ENCODE data around the gene DYNC2LI1.
"Not testable (repeated sequence)": the region's sequence is repeated elsewhere in the genome, so short reads cannot be mapped to it uniquely, and the experiment has no call there.

The DYNC2LI1 gene

GRCh38 chr2:43773876-43774613 lies at the start of gene DYNC2LI1:
Gene DYNC2LI1 (plus strand): TSS chr2:43774039. CDS start chr2:43774139, 100 bp downstream.
- peak; percentile 91 for DNase-seq

GRCh38 chr2:43724728-43725526 lies 48.9 kb upstream of the DYNC2LI1 start:
- no peak for DNase-seq

GRCh38 chr2:43725711-43726246 lies 48.1 kb upstream of the DYNC2LI1 start:
- DNase-seq = no peak

- not testable (repeated sequence) for DNase-seq
Measured at GRCh38 chr2:43726961-43727633, 46.7 kb upstream of the DYNC2LI1 start.

GRCh38 chr2:43727634-43728014 lies 46.2 kb upstream of the DYNC2LI1 start:
- DNase-seq = no peak

- no peak for DNase-seq
Measured at GRCh38 chr2:43729491-43730174, 44.2 kb upstream of the DYNC2LI1 start.

GRCh38 chr2:43731211-43731610 lies 42.6 kb upstream of the DYNC2LI1 start:
- DNase-seq = no peak

GRCh38 chr2:43736637-43737036 lies 37.2 kb upstream of the DYNC2LI1 start:
- DNase-seq = no peak

- DNase-seq = no peak
Measured at GRCh38 chr2:43737097-43737854, 36.6 kb upstream of the DYNC2LI1 start.

- DNase-seq = no peak
Measured at GRCh38 chr2:43737855-43738254, 36.0 kb upstream of the DYNC2LI1 start.

GRCh38 chr2:43738257-43738656 lies 35.6 kb upstream of the DYNC2LI1 start:
- DNase-seq = no peak

- DNase-seq = no peak
Measured at GRCh38 chr2:43743706-43744105, 30.1 kb upstream of the DYNC2LI1 start.

GRCh38 chr2:43745457-43745856 lies 28.4 kb upstream of the DYNC2LI1 start:
- DNase-seq = no peak

- DNase-seq = peak; percentile 62
Measured at GRCh38 chr2:43748333-43748732, 25.5 kb upstream of the DYNC2LI1 start.

GRCh38 chr2:43749583-43749982 lies 24.3 kb upstream of the DYNC2LI1 start:
- DNase-seq = no peak

- DNase-seq = no peak
Measured at GRCh38 chr2:43751476-43751990, 22.3 kb upstream of the DYNC2LI1 start.

GRCh38 chr2:43752302-43752701 lies 21.5 kb upstream of the DYNC2LI1 start:
- DNase-seq = no peak

- no peak for DNase-seq
Measured at GRCh38 chr2:43754180-43754579, 19.7 kb upstream of the DYNC2LI1 start.

- no peak for DNase-seq
Measured at GRCh38 chr2:43758739-43759138, 15.1 kb upstream of the DYNC2LI1 start.

- DNase-seq = no peak
Measured at GRCh38 chr2:43759195-43759594, 14.6 kb upstream of the DYNC2LI1 start.

- no peak for DNase-seq
Measured at GRCh38 chr2:43762286-43762685, 11.6 kb upstream of the DYNC2LI1 start.

- no peak for DNase-seq
Measured at GRCh38 chr2:43763091-43763490, 10.7 kb upstream of the DYNC2LI1 start.

Data from stimulated activated CD4-positive, alpha-beta T cell treated with anti-CD3 and anti-CD28 coated beads, Interleukin-15, amount 100 ng/mL, for 24 hours (primary cell).